Sigmoid colon (tissue), 4 donors: ENCODE results near the gene OR52H1.

Source experiments
- EP300 ChIP-seq, 4 donors: sonication (generic); formaldehyde crosslinking; IDR thresholded peaks; one replicate each; pipeline ENCODE4 v1.6.1; 2017; ENCODE audit warnings: antibody characterized with exemption in 4 of 4
- POLR2A ChIP-seq, 2 donors: fragments of 450-650 bp; IDR thresholded peaks; one replicate each; pipeline ENCODE4 v1.6.1; 2016; ENCODE audit warnings: antibody characterized with exemption in 2 of 2, mild to moderate bottlenecking in 2 of 2, moderate library complexity in 2 of 2
- POLR2AphosphoS5 ChIP-seq, 4 donors: sonication (generic); formaldehyde crosslinking; IDR thresholded peaks; one replicate each; pipeline ENCODE4 v1.6.1; 2017; ENCODE audit warnings: antibody characterized with exemption in 4 of 4
- TF ChIP-seq, protein P1 (sequence below), 4 experiments: fragments of 450-650 bp in 3 of 4; fragments of 200-600 bp in 1 of 4; IDR thresholded peaks; one replicate each; pipeline ENCODE4 v1.5.1; 2016 to 2019; ENCODE audit warnings: antibody characterized with exemption in 4 of 4, mild to moderate bottlenecking in 3 of 4, moderate library complexity in 2 of 4

DNA sequence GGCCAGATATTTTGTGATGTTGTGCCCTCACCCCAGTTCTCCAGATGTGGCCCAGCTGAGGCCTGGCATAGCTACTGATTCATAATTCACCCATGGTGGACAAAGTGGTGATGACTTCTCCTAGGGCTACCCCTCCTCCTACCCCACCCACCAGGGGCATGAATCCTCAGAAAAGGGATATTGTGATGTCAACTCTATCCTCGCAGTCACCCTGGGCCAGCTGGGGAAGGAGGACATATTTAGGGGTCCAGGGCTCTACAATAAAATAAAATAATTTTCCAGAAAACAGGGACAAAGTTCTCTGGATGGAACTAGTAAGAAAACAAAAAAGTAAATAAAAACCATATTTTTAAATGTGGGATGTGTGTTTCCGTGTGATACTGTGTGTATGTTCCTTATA is 31.7 kb downstream of the OR52H1 start, which contains the start of gene UBQLNL:
- TF ChIP-seq, protein P1, sequence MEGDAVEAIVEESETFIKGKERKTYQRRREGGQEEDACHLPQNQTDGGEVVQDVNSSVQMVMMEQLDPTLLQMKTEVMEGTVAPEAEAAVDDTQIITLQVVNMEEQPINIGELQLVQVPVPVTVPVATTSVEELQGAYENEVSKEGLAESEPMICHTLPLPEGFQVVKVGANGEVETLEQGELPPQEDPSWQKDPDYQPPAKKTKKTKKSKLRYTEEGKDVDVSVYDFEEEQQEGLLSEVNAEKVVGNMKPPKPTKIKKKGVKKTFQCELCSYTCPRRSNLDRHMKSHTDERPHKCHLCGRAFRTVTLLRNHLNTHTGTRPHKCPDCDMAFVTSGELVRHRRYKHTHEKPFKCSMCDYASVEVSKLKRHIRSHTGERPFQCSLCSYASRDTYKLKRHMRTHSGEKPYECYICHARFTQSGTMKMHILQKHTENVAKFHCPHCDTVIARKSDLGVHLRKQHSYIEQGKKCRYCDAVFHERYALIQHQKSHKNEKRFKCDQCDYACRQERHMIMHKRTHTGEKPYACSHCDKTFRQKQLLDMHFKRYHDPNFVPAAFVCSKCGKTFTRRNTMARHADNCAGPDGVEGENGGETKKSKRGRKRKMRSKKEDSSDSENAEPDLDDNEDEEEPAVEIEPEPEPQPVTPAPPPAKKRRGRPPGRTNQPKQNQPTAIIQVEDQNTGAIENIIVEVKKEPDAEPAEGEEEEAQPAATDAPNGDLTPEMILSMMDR (IDR thresholded peaks at IDR 0.05), result no peak
- TF ChIP-seq EP300 (IDR thresholded peaks at IDR 0.05) (no peak), POLR2AphosphoS5 (IDR thresholded peaks at IDR 0.05) (no peak), POLR2A (IDR thresholded peaks at IDR 0.05) (no peak)
